ENCODE results near the gene CUL5. TPM values are rescaled to one million over a fixed set of nuclear protein-coding genes. Genes with fewer than 3 reads are reported as not detected.
"Not testable (repeated sequence)": the region's sequence is repeated elsewhere in the genome, so short reads cannot be mapped to it uniquely, and the experiment has no call there.

The CUL5 gene
- total RNA-seq, 1 donor from 2014 or later: 37.0 TPM

GRCh38 chr11:108002476-108002875 is 6.2 kb upstream of the CUL5 start:
- no peak for DNase-seq (ENCODE audit: low spot score)
- H3K9me3 Mint-ChIP-seq: no peaks in the 10 kb centered on the region
- no peaks in the 10 kb centered on the region for H3K36me3 Mint-ChIP-seq (ENCODE audit: low read depth)
- no peak overlapping the region for H3K4me3 Mint-ChIP-seq
- H3K27me3 Mint-ChIP-seq (ENCODE audit: insufficient read depth): no peaks in the 10 kb centered on the region
- no peaks in the 10 kb centered on the region for H3K4me1 Mint-ChIP-seq (ENCODE audit: low read depth)
- no peak overlapping the region for H3K27ac Mint-ChIP-seq
- intact Hi-C loops (cut with micrococcal nuclease): loop anchor here (10.0 kb wide), 1 partner anchor 492 kb away; the partner anchor contains the start of gene POGLUT3

DNA sequence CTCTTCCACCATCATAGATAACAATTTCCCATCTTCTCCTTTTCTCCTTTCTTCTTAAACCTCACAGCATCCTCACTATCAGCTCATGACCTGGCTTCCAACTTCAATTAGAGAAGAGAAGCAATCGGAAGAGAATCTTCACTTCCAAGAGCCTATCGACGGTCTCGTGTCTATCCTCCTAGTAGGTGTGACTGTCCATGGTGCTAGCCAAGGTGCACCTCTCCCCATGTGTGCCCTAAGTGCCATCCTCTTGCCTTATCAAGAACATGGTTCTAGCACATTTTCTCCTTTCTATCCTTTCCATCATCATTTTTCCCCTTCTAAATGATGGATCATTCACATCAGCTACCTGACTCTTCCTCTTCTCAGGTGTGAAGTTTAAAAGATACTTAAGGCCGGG is 5.1 kb upstream of the CUL5 start:
- DNase-seq (ENCODE audit: low spot score): no peak
- no peak overlapping the region for H3K4me3 Mint-ChIP-seq
- H3K36me3 Mint-ChIP-seq (ENCODE audit: low read depth): no peaks in the 10 kb centered on the region
- H3K9me3 Mint-ChIP-seq: no peaks in the 10 kb centered on the region
- no peak overlapping the region for H3K27ac Mint-ChIP-seq
- peaks cover 4% of the 10 kb centered on the region for H3K4me1 Mint-ChIP-seq (ENCODE audit: low read depth)
- no peaks in the 10 kb centered on the region for H3K27me3 Mint-ChIP-seq (ENCODE audit: insufficient read depth)
- intact Hi-C loops (cut with micrococcal nuclease): loop anchor here (10.0 kb wide), 1 partner anchor 491 kb away; the partner anchor contains the start of gene POGLUT3

DNA sequence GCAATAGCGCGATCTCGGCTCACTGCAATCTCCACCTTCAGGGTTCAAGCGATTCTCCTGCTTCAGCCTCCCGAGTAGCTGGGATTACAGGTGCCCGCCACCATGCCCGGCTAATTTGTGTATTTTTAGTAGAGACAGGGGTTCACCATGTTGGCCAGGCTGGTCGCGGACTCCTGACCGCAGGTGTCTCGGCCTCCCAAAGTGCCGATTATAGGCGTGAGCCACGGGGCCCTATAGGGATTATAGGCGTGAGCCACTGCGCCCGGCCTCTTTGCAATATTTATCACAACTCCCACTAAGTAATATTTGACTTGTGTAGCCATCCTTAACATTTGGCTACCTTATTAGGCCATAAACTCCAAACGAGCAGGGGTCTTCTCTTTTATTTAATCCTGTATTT is 879 bp upstream of the CUL5 start:
- no peaks in the 10 kb centered on the region for H3K9me3 Mint-ChIP-seq
- H3K4me3 Mint-ChIP-seq: peak overlapping the region; percentile 97
- no peak overlapping the region for H3K27ac Mint-ChIP-seq
- peaks cover 15% of the 10 kb centered on the region for H3K4me1 Mint-ChIP-seq (ENCODE audit: low read depth)
- no peaks in the 10 kb centered on the region for H3K27me3 Mint-ChIP-seq (ENCODE audit: insufficient read depth)
- no peak for DNase-seq (ENCODE audit: low spot score)
- H3K36me3 Mint-ChIP-seq (ENCODE audit: low read depth): peaks cover 12% of the 10 kb centered on the region
- intact Hi-C loops (cut with micrococcal nuclease): loop anchor here (1.0 to 10.0 kb wide), 9 partner anchors 80 to 640 kb away; partner anchors contain the start of genes ACAT1, ALKBH8, C11orf65 and CWF19L2

- H3K27ac Mint-ChIP-seq: peak overlapping the region; percentile 93
- peaks cover 12% of the 10 kb centered on the region for H3K36me3 Mint-ChIP-seq (ENCODE audit: low read depth)
- H3K4me3 Mint-ChIP-seq: peak overlapping the region; percentile 97
- intact Hi-C loops (cut with micrococcal nuclease): loop anchor here (1.0 to 10.0 kb wide), 10 partner anchors 48 to 655 kb away; partner anchors contain the start of genes ALKBH8, ATM, C11orf65 and CWF19L2
- no peak for DNase-seq (ENCODE audit: low spot score)
- H3K9me3 Mint-ChIP-seq: no peaks in the 10 kb centered on the region
- H3K27me3 Mint-ChIP-seq (ENCODE audit: insufficient read depth): no peaks in the 10 kb centered on the region
- peaks cover 15% of the 10 kb centered on the region for H3K4me1 Mint-ChIP-seq (ENCODE audit: low read depth)
Measured at GRCh38 chr11:108009497-108010370, 1.0 kb downstream of the CUL5 start.

DNA sequence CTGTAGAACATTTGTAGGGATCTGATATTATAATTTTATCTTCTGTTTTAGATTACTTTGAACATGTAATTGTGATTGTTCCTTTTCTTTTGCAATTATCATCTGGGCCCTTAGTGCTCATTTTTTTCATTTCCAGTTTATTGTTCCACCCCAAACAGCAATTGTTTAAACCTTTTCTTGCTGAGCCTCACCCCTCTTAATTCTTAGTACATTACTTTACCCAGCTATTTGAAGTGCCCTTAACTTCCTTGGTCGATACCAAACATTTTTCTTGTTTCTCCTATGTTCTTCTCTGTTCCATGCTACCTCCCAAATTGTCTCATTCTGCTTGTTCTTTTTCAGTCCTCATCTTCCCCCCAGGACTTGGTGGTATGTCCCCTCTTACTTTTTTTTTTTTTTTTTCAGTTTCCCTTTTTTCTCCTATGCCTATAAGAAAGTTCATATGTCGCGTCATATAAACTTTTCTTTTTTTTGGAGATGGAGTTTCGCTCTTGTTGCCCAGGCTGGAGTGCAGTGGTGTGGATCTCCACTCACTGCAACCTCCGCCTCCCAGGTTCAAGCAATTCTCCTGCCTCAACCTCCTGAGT is 3.5 kb downstream of the CUL5 start:
- Mint-ChIP-seq H3K27me3 (ENCODE audit: insufficient read depth) (no peaks in the 10 kb centered on the region), H3K27ac (no peak overlapping the region), H3K4me3 (no peak overlapping the region), H3K4me1 (ENCODE audit: low read depth) (peaks cover 34% of the 10 kb centered on the region), H3K36me3 (ENCODE audit: low read depth) (peaks cover 13% of the 10 kb centered on the region), H3K9me3 (no peaks in the 10 kb centered on the region)
- intact Hi-C loops (cut with micrococcal nuclease): loop anchor here (5.0 kb wide), 1 partner anchor 45 kb away; no protein-coding TSS in a partner anchor
- DNase-seq (ENCODE audit: low spot score): no peak

GRCh38 chr11:108016647-108017046 is 7.9 kb downstream of the CUL5 start:
- Mint-ChIP-seq H3K4me3 (no peak overlapping the region), H3K9me3 (no peaks in the 10 kb centered on the region), H3K36me3 (ENCODE audit: low read depth) (peaks cover 2% of the 10 kb centered on the region), H3K4me1 (ENCODE audit: low read depth) (peaks cover 19% of the 10 kb centered on the region), H3K27ac (no peak overlapping the region), H3K27me3 (ENCODE audit: insufficient read depth) (no peaks in the 10 kb centered on the region)
- intact Hi-C loops (cut with micrococcal nuclease): no loop called here
- no peak for DNase-seq (ENCODE audit: low spot score)

DNA sequence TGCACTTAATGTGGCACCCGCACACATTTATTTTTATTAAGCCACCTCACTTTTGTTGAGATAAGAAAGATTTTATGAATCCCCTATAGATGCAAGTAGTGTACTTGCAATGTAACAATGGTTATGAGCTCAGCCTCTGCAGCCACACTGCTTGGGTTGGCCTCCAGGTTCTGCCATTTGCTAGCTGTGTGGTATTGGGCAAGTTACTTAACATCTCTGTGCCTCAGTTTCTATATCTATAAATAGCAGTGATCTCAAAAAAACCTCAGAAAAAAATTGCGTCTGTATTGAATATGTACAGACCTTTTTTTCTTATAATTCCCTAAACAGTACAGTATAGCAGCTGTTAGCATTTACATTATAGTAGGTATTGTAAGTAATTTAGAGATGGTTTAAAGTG is 10.0 kb downstream of the CUL5 start:
- no peaks in the 10 kb centered on the region for H3K9me3 Mint-ChIP-seq
- H3K4me1 Mint-ChIP-seq (ENCODE audit: low read depth): peaks cover 19% of the 10 kb centered on the region

DNA sequence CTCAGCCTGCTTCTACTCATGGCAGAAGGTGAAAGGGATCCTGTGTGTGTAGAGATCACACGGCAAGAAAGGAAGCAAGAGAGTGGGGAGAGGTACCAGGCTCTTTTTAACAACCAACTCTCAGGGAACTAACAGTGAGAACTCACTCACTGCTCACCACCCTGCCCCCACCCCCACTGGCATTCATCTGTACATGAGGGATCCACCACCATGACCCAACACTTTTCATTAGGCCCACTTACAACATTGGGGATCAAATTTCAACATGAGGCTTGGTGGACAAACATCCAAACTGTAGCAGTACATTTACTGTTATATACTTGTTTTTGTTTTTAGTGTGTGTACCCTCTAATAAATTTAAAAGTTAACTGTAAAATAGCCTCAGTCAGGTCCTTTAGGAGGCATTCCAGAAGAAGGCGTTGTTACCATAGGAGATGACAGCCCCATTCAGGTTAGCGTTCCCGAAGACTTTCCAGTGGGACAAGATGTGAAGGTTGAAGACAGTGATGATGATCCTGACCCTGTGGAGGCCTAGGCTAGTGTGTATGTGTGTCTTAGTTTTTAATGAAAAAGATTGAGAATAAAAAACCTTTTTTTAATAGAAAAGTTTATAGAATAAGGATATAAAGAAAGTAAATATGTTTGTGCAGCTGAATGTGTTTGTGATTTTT is 11.3 kb downstream of the CUL5 start:
- peaks cover 26% of the 10 kb centered on the region for H3K4me1 Mint-ChIP-seq (ENCODE audit: low read depth)
- H3K4me3 Mint-ChIP-seq: no peak overlapping the region
- peaks cover 2% of the 10 kb centered on the region for H3K36me3 Mint-ChIP-seq (ENCODE audit: low read depth)
- H3K27ac Mint-ChIP-seq: no peak overlapping the region
- H3K27me3 Mint-ChIP-seq (ENCODE audit: insufficient read depth): no peaks in the 10 kb centered on the region
- DNase-seq (ENCODE audit: low spot score): no peak
- H3K9me3 Mint-ChIP-seq: no peaks in the 10 kb centered on the region
- intact Hi-C loops (cut with micrococcal nuclease): no loop called here

More for the DNA sequence above, 10.0 kb downstream of the CUL5 start:
- H3K36me3 Mint-ChIP-seq (ENCODE audit: low read depth): peaks cover 2% of the 10 kb centered on the region
- no peaks in the 10 kb centered on the region for H3K27me3 Mint-ChIP-seq (ENCODE audit: insufficient read depth)
- intact Hi-C loops (cut with micrococcal nuclease): no loop called here
- no peak overlapping the region for H3K4me3 Mint-ChIP-seq
- no peak for DNase-seq (ENCODE audit: low spot score)
- no peak overlapping the region for H3K27ac Mint-ChIP-seq

GRCh38 chr11:108025387-108026080 is 16.8 kb downstream of the CUL5 start:
- no peaks in the 10 kb centered on the region for H3K9me3 Mint-ChIP-seq
- H3K27me3 Mint-ChIP-seq (ENCODE audit: insufficient read depth): no peaks in the 10 kb centered on the region
- intact Hi-C loops (cut with micrococcal nuclease): no loop called here
- H3K27ac Mint-ChIP-seq: no peak overlapping the region
- no peak overlapping the region for H3K4me3 Mint-ChIP-seq
- H3K36me3 Mint-ChIP-seq (ENCODE audit: low read depth): peaks cover 16% of the 10 kb centered on the region
- peaks cover 29% of the 10 kb centered on the region for H3K4me1 Mint-ChIP-seq (ENCODE audit: low read depth)
- no peak for DNase-seq (ENCODE audit: low spot score)

DNA sequence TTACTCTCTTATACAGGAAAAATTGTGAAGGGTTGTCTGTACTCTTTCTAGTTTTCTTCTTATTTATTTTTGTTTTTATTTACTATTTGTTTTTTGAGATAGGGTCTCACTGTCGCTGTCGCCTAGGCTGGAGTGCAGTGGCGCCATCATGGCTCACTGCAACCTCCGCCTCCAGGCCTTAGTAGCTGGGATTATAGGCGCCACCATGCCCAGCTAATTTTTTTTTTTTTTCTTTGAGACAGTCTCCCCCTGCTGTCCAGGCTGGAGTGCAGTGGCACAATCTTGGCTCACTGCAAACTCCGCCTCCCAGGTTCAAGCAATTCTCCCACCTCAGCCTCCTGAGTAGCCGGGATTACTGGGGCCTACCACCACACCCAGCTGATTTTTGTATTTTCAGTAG is 18.4 kb downstream of the CUL5 start:
- Mint-ChIP-seq H3K36me3 (ENCODE audit: low read depth) (peaks cover 27% of the 10 kb centered on the region), H3K4me1 (ENCODE audit: low read depth) (peaks cover 29% of the 10 kb centered on the region), H3K27me3 (ENCODE audit: insufficient read depth) (no peaks in the 10 kb centered on the region), H3K4me3 (no peak overlapping the region), H3K9me3 (peaks cover 7% of the 10 kb centered on the region), H3K27ac (no peak overlapping the region)
- no peak for DNase-seq (ENCODE audit: low spot score)
- intact Hi-C loops (cut with micrococcal nuclease): no loop called here

DNA sequence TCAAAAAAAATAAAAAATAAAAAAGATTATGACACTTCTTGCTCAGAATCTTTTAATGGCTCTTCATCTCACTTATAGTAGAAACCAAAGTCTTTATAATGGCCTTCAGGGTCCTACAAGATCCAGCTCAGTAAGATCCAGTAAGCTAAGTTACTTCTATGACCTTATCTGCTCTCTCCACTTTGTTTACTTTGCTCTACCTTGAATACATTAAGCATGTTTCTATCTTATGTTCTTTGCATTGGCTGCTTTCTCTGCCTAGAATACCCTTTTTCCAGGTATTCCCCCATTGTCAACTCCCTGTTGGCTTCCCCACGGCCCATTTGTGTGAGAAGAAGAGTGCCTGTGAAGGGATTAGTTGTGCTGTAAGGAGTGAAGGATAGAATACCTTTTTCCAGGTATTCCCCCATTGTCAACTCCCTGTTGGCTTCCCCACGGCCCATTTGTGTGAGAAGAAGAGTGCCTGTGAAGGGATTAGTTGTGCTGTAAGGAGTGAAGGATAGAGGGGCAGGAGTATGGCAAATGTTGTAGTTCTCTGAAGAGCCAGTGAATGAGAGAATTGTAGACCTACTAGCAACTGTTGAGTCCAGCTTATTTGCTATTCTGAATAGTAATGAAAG is 20.2 kb downstream of the CUL5 start:
- Mint-ChIP-seq H3K4me1 (ENCODE audit: low read depth) (peaks cover 41% of the 10 kb centered on the region), H3K36me3 (ENCODE audit: low read depth) (peaks cover 27% of the 10 kb centered on the region)
- H3K27me3 Mint-ChIP-seq (ENCODE audit: insufficient read depth); DNase-seq (ENCODE audit: low spot score); H3K4me3 Mint-ChIP-seq; intact Hi-C loops (cut with micrococcal nuclease); H3K9me3 Mint-ChIP-seq; H3K27ac Mint-ChIP-seq: not testable (repeated sequence)

- H3K4me1 Mint-ChIP-seq (ENCODE audit: low read depth): peaks cover 19% of the 10 kb centered on the region
- H3K27ac Mint-ChIP-seq; H3K4me3 Mint-ChIP-seq; H3K9me3 Mint-ChIP-seq; H3K27me3 Mint-ChIP-seq (ENCODE audit: insufficient read depth); intact Hi-C loops (cut with micrococcal nuclease); DNase-seq (ENCODE audit: low spot score): not testable (repeated sequence)
- peaks cover 30% of the 10 kb centered on the region for H3K36me3 Mint-ChIP-seq (ENCODE audit: low read depth)
Measured at GRCh38 chr11:108031604-108032003, 22.9 kb downstream of the CUL5 start.
